ENCODE data around the gene TMEM40.
"Not testable (repeated sequence)": the region's sequence is repeated elsewhere in the genome, so short reads cannot be mapped to it uniquely, and the experiment has no call there.

Gene TMEM40

DNA sequence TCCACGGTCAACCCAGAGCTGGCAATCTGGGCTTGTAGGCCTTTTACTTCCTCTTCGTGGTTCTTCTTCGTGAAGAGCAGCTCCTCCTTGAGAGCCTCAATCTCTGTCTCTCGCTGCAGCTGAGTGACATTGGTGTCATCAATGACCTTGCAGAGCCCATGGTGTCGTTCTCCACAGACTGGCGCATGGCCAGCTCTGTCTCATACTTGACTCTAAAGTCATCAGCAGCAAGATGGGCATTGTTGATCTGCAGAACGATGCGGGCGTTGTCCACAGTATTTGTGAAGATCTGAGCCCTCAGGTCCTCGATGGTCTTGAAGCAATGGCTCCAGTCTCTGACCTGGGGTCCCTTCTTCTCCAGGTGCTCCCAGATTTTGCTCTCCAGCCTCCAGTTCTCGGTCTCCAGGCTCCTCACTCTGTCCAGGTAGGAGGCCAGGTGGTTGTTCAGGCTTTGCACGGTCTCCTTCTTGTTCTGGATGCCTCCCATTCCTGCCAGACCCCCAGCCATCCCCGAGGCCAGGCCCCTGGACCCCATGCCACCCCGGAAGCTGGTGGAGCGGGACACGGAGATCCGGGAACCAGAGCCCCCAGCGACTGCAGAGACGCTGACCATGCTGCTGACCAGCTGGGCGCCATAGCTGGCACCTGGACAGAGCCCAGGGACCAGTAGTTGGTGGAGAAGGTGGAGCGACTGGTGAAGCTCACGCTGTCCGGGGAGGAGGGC lies 29.1 kb upstream of the TMEM40 start:
- not testable (repeated sequence) for H3K23ac ChIP-seq (ENCODE audit: low read length); H3K18ac ChIP-seq (ENCODE audit: low read length); H2BK5ac ChIP-seq (ENCODE audit: low read depth, low read length, poor library complexity); H3K9ac ChIP-seq (ENCODE audit: low read length); H3K4ac ChIP-seq (ENCODE audit: low read depth, low read length); H3K27ac ChIP-seq (ENCODE audit: low read depth, low read length); H2AFZ ChIP-seq (ENCODE audit: insufficient read depth, low read length, poor library complexity); H3K4me3 ChIP-seq (ENCODE audit: low read depth, low read length); H3K79me2 ChIP-seq (ENCODE audit: control insufficient read depth, insufficient read depth, low read length, poor library complexity); H3K27me3 ChIP-seq (ENCODE audit: insufficient read depth, low read length); H4K91ac ChIP-seq (ENCODE audit: low read depth, low read length); H3K79me1 ChIP-seq (ENCODE audit: low read length); H3K4me2 ChIP-seq (ENCODE audit: low read length); H3K36me3 ChIP-seq (ENCODE audit: control insufficient read depth in 1 of 2, insufficient read depth in 2 of 2, low read length in 2 of 2); H3K14ac ChIP-seq (ENCODE audit: low read length); H2BK120ac ChIP-seq (ENCODE audit: insufficient read depth, low read length, poor library complexity); H4K12ac ChIP-seq (ENCODE audit: low read depth, low read length); H2AK5ac ChIP-seq (ENCODE audit: low read length); H3K9me3 ChIP-seq (ENCODE audit: insufficient read depth, low read depth, low read length); H2BK12ac ChIP-seq (ENCODE audit: low read length); H4K8ac ChIP-seq (ENCODE audit: low read depth, low read length); H3K4me1 ChIP-seq (ENCODE audit: control insufficient read depth in 1 of 2, insufficient read depth in 2 of 2, low read length in 2 of 2)
- no CpG with 5 or more reads among the region's 23 CpGs for WGBS (ENCODE audit: extremely low coverage, insufficient coverage, insufficient read length)
- peak in 1 of 2 donors; percentile 13 for DNase-seq

DNA sequence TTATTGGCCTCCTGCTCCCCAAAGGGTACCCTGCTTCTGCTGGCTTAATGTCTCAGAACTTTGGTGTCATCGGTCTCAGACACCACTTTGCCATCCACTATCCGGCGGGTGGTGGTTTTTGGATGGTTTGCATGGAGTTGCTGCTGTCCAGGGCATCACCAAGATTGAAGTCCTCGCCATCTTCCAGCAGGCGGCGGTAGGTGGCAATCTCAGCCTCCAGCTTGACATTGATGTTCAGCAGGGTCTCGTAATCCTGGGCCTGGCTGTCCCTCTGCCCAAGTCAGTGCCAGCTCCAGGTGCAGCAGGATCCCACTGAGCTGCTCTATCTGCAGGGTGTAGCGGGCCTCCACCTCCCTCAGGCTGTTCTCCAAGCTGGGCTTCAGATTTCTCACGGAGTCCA lies 28.3 kb upstream of the TMEM40 start:
- H3K14ac ChIP-seq (ENCODE audit: low read length); H3K4me3 ChIP-seq (ENCODE audit: low read depth, low read length); H3K4me1 ChIP-seq (ENCODE audit: control insufficient read depth in 1 of 2, insufficient read depth in 2 of 2, low read length in 2 of 2); H4K91ac ChIP-seq (ENCODE audit: low read depth, low read length); H4K8ac ChIP-seq (ENCODE audit: low read depth, low read length); H3K23ac ChIP-seq (ENCODE audit: low read length); H2BK120ac ChIP-seq (ENCODE audit: insufficient read depth, low read length, poor library complexity); H3K36me3 ChIP-seq (ENCODE audit: control insufficient read depth in 1 of 2, insufficient read depth in 2 of 2, low read length in 2 of 2); H3K9ac ChIP-seq (ENCODE audit: low read length); H4K12ac ChIP-seq (ENCODE audit: low read depth, low read length); H2BK12ac ChIP-seq (ENCODE audit: low read length); H3K4me2 ChIP-seq (ENCODE audit: low read length); H2BK5ac ChIP-seq (ENCODE audit: low read depth, low read length, poor library complexity); H3K27ac ChIP-seq (ENCODE audit: low read depth, low read length); H3K79me1 ChIP-seq (ENCODE audit: low read length); H2AK5ac ChIP-seq (ENCODE audit: low read length); H3K79me2 ChIP-seq (ENCODE audit: control insufficient read depth, insufficient read depth, low read length, poor library complexity); H3K18ac ChIP-seq (ENCODE audit: low read length); H3K9me3 ChIP-seq (ENCODE audit: insufficient read depth, low read depth, low read length); H2AFZ ChIP-seq (ENCODE audit: insufficient read depth, low read length, poor library complexity); H3K27me3 ChIP-seq (ENCODE audit: insufficient read depth, low read length); H3K4ac ChIP-seq (ENCODE audit: low read depth, low read length): not testable (repeated sequence)
- WGBS (ENCODE audit: extremely low coverage, insufficient coverage, insufficient read length), result no CpG with 5 or more reads among the region's 9 CpGs
- DNase-seq, result peak in 1 of 2 donors; percentile 9

DNA sequence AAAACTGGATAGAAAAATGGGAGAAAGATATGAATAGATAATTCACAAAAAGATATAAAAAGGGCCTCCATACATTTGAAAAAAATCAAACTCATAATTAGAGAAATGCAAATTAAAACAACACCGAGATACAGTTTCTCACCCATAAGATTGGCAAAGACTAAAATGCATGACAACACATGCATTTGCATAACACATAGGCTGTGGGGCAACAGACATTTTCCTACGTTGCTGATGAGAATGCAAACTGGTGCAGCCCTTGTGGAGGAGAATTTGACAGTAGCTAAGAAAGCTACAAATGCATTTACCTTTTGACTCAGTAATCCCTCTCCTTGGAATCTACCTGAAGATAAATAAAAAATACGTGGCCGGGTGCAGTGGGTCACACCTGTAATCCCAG lies 26.0 kb upstream of the TMEM40 start:
- no peak overlapping the region for H3K4me2 ChIP-seq (ENCODE audit: low read length)
- H2BK5ac ChIP-seq (ENCODE audit: low read depth, low read length, poor library complexity), result no peak overlapping the region
- H3K79me2 ChIP-seq (ENCODE audit: control insufficient read depth, insufficient read depth, low read length, poor library complexity), result no peaks in the 10 kb centered on the region
- no peaks in the 10 kb centered on the region for H3K27me3 ChIP-seq (ENCODE audit: insufficient read depth, low read length)
- H3K36me3 ChIP-seq (ENCODE audit: control insufficient read depth in 1 of 2, insufficient read depth in 2 of 2, low read length in 2 of 2), result no peaks in the 10 kb centered on the region
- no peaks in the 10 kb centered on the region for H3K4me1 ChIP-seq (ENCODE audit: control insufficient read depth in 1 of 2, insufficient read depth in 2 of 2, low read length in 2 of 2)
- no peak overlapping the region for H4K8ac ChIP-seq (ENCODE audit: low read depth, low read length)
- no peak overlapping the region for H2BK120ac ChIP-seq (ENCODE audit: insufficient read depth, low read length, poor library complexity)
- no peak overlapping the region for H3K23ac ChIP-seq (ENCODE audit: low read length)
- no peak overlapping the region for H3K18ac ChIP-seq (ENCODE audit: low read length)
- H2BK12ac ChIP-seq (ENCODE audit: low read length), result no peak overlapping the region
- H3K27ac ChIP-seq (ENCODE audit: low read depth, low read length), result no peak overlapping the region
- H3K4ac ChIP-seq (ENCODE audit: low read depth, low read length), result no peak overlapping the region
- DNase-seq, result no peak
- WGBS (ENCODE audit: extremely low coverage, insufficient coverage, insufficient read length), result no CpG with 5 or more reads among the region's 4 CpGs
- H4K12ac ChIP-seq (ENCODE audit: low read depth, low read length), result no peak overlapping the region
- H3K14ac ChIP-seq (ENCODE audit: low read length), result no peak overlapping the region
- no peak overlapping the region for H2AFZ ChIP-seq (ENCODE audit: insufficient read depth, low read length, poor library complexity)
- no peak overlapping the region for H4K91ac ChIP-seq (ENCODE audit: low read depth, low read length)
- no peak overlapping the region for H3K9ac ChIP-seq (ENCODE audit: low read length)
- no peaks in the 10 kb centered on the region for H3K9me3 ChIP-seq (ENCODE audit: insufficient read depth, low read depth, low read length)
- H3K4me3 ChIP-seq (ENCODE audit: low read depth, low read length), result no peak overlapping the region
- H2AK5ac ChIP-seq (ENCODE audit: low read length), result no peak overlapping the region
- no peaks in the 10 kb centered on the region for H3K79me1 ChIP-seq (ENCODE audit: low read length)

DNA sequence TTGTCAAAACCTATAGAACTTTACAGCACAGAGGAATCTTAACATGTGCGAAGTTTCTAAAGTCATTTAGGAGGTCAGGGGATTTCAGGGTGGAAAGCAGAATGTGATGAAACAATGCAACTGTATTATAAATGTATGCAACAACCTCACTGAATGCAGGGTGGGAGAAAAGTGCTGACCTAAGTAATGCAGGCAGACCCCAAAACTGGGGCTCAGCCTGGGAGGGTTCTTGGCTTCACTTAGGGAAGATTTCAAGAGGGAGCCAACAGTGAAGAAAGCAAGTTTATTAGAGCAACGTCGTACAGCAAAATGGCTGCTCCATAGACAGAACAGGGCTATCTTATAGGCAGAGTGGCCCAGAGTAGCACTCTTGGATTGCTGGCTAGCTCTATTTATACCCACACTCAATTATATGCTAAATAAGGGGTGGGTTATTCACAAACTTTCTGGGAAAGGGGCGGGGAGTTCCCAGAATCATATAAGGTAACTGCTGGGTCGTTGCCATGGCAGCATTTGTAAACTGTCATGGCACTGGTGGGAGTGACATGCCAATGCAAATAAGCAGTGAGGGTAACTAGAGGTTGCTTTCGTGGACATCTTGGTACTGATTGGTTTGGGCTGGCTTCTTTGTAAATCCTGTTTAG lies 23.2 kb upstream of the TMEM40 start:
- Histone ChIP-seq H4K91ac (ENCODE audit: low read depth, low read length) (no peak overlapping the region), H4K8ac (ENCODE audit: low read depth, low read length) (no peak overlapping the region), H3K36me3 (ENCODE audit: control insufficient read depth in 1 of 2, insufficient read depth in 2 of 2, low read length in 2 of 2) (no peaks in the 10 kb centered on the region), H3K9ac (ENCODE audit: low read length) (no peak overlapping the region), H2BK5ac (ENCODE audit: low read depth, low read length, poor library complexity) (no peak overlapping the region), H3K79me1 (ENCODE audit: low read length) (no peaks in the 10 kb centered on the region), H2AFZ (ENCODE audit: insufficient read depth, low read length, poor library complexity) (no peak overlapping the region), H2BK12ac (ENCODE audit: low read length) (no peak overlapping the region), H3K79me2 (ENCODE audit: control insufficient read depth, insufficient read depth, low read length, poor library complexity) (no peaks in the 10 kb centered on the region), H3K4me3 (ENCODE audit: low read depth, low read length) (no peak overlapping the region), H2AK5ac (ENCODE audit: low read length) (no peak overlapping the region), H3K27me3 (ENCODE audit: insufficient read depth, low read length) (no peaks in the 10 kb centered on the region), H2BK120ac (ENCODE audit: insufficient read depth, low read length, poor library complexity) (no peak overlapping the region), H3K4me2 (ENCODE audit: low read length) (no peak overlapping the region), H3K4me1 (ENCODE audit: control insufficient read depth in 1 of 2, insufficient read depth in 2 of 2, low read length in 2 of 2) (no peaks in the 10 kb centered on the region), H3K4ac (ENCODE audit: low read depth, low read length) (no peak overlapping the region), H3K27ac (ENCODE audit: low read depth, low read length) (no peak overlapping the region), H3K18ac (ENCODE audit: low read length) (no peak overlapping the region), H4K12ac (ENCODE audit: low read depth, low read length) (no peak overlapping the region), H3K9me3 (ENCODE audit: insufficient read depth, low read depth, low read length) (no peaks in the 10 kb centered on the region), H3K23ac (ENCODE audit: low read length) (no peak overlapping the region), H3K14ac (ENCODE audit: low read length) (no peak overlapping the region)
- no CpG with 5 or more reads among the region's 6 CpGs for WGBS (ENCODE audit: extremely low coverage, insufficient coverage, insufficient read length)
- peak in 1 of 2 donors; percentile 40 for DNase-seq
